DND-41 (cell line): ENCODE data around the gene BEND3.

Experiments
- EZH2 ChIP-seq: IDR thresholded peaks from 3 replicates; pipeline ENCODE4 v1.6.1; 2012; ENCODE audit warnings: borderline replicate concordance, low read depth, mild to moderate bottlenecking, moderate library complexity, low read length, inconsistent platforms; ENCODE audit not compliant: severe bottlenecking
- TF ChIP-seq, protein P1 (sequence below): IDR thresholded peaks from 2 replicates; pipeline ENCODE4 v1.5.1; 2012; ENCODE audit warnings: borderline replicate concordance, low read length, moderate library complexity, mild to moderate bottlenecking; ENCODE audit not compliant: poor library complexity, severe bottlenecking; ENCODE audit errors: extremely low read depth

DNA sequence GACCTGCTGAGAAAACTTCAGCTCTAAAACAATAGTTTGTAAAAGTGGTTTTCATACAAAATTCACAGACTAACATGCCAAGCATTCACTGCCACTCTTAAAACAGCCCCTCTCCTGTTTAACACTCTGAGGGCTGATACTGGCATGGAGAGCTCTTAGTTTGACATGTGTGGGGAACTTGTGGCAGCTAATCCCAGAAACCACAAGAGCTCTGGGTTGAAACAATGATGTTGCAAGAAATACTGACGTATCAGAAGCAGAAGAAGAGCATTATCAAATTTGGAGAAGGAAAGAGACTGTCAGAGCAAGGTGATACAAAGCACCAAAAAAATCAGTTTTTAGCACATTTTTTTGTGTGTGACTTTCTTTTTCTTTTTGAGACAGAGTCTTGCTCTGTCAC, 5.1 kb downstream of the BEND3 start:
- TF ChIP-seq, protein P1, sequence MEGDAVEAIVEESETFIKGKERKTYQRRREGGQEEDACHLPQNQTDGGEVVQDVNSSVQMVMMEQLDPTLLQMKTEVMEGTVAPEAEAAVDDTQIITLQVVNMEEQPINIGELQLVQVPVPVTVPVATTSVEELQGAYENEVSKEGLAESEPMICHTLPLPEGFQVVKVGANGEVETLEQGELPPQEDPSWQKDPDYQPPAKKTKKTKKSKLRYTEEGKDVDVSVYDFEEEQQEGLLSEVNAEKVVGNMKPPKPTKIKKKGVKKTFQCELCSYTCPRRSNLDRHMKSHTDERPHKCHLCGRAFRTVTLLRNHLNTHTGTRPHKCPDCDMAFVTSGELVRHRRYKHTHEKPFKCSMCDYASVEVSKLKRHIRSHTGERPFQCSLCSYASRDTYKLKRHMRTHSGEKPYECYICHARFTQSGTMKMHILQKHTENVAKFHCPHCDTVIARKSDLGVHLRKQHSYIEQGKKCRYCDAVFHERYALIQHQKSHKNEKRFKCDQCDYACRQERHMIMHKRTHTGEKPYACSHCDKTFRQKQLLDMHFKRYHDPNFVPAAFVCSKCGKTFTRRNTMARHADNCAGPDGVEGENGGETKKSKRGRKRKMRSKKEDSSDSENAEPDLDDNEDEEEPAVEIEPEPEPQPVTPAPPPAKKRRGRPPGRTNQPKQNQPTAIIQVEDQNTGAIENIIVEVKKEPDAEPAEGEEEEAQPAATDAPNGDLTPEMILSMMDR = no peak
- TF ChIP-seq EZH2 = no peak
